Measurements from ENCODE around the gene THRA.

THRA gene

GRCh38 chr17:40056379-40057015 is 6.3 kb upstream of the THRA start:
- peaks cover 22% of the 10 kb centered on the region for H3K4me1 Mint-ChIP-seq
- peaks cover 1% of the 10 kb centered on the region for H3K36me3 Mint-ChIP-seq
- H3K27ac Mint-ChIP-seq, result no peak overlapping the region
- H3K27me3 Mint-ChIP-seq, result no peaks in the 10 kb centered on the region
- no peak overlapping the region for H3K4me3 Mint-ChIP-seq
- no peaks in the 10 kb centered on the region for H3K9me3 Mint-ChIP-seq

GRCh38 chr17:40058186-40058784 is 4.5 kb upstream of the THRA start:
- no peak overlapping the region for H3K4me3 Mint-ChIP-seq
- peaks cover 1% of the 10 kb centered on the region for H3K36me3 Mint-ChIP-seq
- peaks cover 25% of the 10 kb centered on the region for H3K4me1 Mint-ChIP-seq
- H3K27ac Mint-ChIP-seq, result peak overlapping the region; percentile 46
- no peaks in the 10 kb centered on the region for H3K9me3 Mint-ChIP-seq
- H3K27me3 Mint-ChIP-seq, result no peaks in the 10 kb centered on the region

GRCh38 chr17:40058865-40059264 is 3.9 kb upstream of the THRA start:
- H3K4me1 Mint-ChIP-seq, result peaks cover 26% of the 10 kb centered on the region
- H3K36me3 Mint-ChIP-seq, result peaks cover 1% of the 10 kb centered on the region
- H3K4me3 Mint-ChIP-seq, result no peak overlapping the region
- H3K27ac Mint-ChIP-seq, result peak overlapping the region; percentile 46
- no peaks in the 10 kb centered on the region for H3K9me3 Mint-ChIP-seq
- no peaks in the 10 kb centered on the region for H3K27me3 Mint-ChIP-seq

DNA sequence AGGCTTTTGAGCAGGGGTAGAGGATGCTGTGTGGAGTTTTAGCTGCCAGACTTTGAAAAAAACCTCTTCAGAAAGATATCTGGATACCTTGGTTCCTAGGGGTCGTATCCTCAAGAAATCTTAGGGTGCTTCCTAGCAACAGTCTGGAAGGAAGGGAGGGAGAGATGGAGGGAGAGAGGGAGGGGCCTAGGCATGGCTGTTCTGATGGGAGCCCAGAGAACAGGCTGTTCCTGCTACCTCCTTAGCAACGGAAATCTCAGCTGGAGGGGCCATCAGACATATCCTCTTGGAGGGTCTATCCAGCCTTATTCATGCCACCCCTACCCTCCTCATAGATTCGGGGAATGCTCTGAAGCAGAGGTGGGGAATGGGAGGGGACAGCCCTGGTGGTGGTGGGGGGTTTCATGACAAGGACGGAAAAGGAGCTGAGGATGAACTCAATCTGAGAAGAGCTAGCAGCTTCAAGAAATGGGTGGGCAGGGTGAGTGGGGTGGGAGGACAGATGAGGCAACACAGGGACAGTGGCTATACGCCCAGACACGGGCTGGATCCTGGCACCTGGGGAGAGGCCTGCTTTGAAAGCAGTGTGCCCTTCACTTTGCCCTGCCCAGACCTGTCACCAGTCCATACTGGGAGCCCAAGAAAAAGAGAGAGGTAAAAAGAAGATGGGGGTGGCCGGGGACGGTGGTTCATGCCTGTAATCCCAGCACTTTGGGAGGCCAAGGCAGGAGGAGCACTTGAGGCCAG is 2.9 kb upstream of the THRA start:
- no peaks in the 10 kb centered on the region for H3K36me3 Mint-ChIP-seq
- no peaks in the 10 kb centered on the region for H3K9me3 Mint-ChIP-seq
- H3K27me3 Mint-ChIP-seq, result no peaks in the 10 kb centered on the region
- H3K4me1 Mint-ChIP-seq, result peaks cover 27% of the 10 kb centered on the region
- H3K27ac Mint-ChIP-seq, result peak overlapping the region; percentile 55
- H3K4me3 Mint-ChIP-seq, result no peak overlapping the region

DNA sequence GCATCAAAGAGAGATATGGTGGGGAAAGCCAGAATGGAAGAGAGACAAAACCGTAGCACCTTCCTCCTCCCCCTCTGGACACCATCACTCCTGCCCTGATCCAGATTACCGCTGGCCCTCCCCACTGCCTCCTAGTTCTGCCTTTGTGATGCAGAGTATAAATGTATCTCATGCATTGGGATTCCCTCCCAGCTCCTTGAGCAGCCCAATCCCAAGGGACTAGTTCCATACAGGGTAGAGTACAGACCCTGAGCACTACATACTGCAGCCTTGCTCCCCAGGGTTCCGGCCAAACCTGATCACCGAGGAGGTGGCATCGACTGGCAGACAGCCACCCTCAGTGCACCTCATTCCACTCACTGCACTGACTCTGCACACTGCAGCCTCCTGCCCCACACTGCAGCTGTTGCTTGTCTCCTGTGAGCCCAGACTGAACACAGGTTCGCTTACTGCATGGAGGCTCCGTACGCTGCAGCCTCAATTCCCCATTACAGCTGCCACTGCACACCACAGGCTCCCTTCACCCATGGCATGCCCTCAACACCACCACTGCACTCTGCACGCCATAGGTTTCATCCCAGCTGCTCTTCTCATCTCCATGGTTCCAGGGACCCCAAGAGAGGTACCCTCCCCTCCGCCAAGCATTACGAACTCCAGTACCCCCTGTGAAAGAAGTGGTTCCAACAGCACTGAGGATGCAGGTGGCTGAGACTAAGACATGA is 1.7 kb upstream of the THRA start:
- H3K9me3 Mint-ChIP-seq, result no peaks in the 10 kb centered on the region
- no peaks in the 10 kb centered on the region for H3K36me3 Mint-ChIP-seq
- H3K27me3 Mint-ChIP-seq, result no peaks in the 10 kb centered on the region
- H3K27ac Mint-ChIP-seq, result peak overlapping the region; percentile 79
- peaks cover 35% of the 10 kb centered on the region for H3K4me1 Mint-ChIP-seq
- H3K4me3 Mint-ChIP-seq, result peak overlapping the region; percentile 85

GRCh38 chr17:40061609-40062038 is 1.1 kb upstream of the THRA start:
- Mint-ChIP-seq H3K36me3 (no peaks in the 10 kb centered on the region), H3K27ac (peak overlapping the region; percentile 85), H3K27me3 (no peaks in the 10 kb centered on the region), H3K9me3 (no peaks in the 10 kb centered on the region), H3K4me3 (peak overlapping the region; percentile 85), H3K4me1 (peaks cover 39% of the 10 kb centered on the region)

GRCh38 chr17:40063187-40063771 is 514 bp downstream of the THRA start:
- H3K27me3 Mint-ChIP-seq, result no peaks in the 10 kb centered on the region
- H3K4me1 Mint-ChIP-seq, result peaks cover 56% of the 10 kb centered on the region
- H3K9me3 Mint-ChIP-seq, result no peaks in the 10 kb centered on the region
- H3K36me3 Mint-ChIP-seq, result no peaks in the 10 kb centered on the region
- H3K27ac Mint-ChIP-seq, result peak overlapping the region; percentile 51
- H3K4me3 Mint-ChIP-seq, result peak overlapping the region; percentile 85

GRCh38 chr17:40063901-40064531 is 1.3 kb downstream of the THRA start:
- Mint-ChIP-seq H3K9me3 (no peaks in the 10 kb centered on the region), H3K27ac (peak overlapping the region; percentile 31), H3K36me3 (no peaks in the 10 kb centered on the region), H3K4me3 (peak overlapping the region; percentile 85), H3K27me3 (no peaks in the 10 kb centered on the region), H3K4me1 (peaks cover 63% of the 10 kb centered on the region)

DNA sequence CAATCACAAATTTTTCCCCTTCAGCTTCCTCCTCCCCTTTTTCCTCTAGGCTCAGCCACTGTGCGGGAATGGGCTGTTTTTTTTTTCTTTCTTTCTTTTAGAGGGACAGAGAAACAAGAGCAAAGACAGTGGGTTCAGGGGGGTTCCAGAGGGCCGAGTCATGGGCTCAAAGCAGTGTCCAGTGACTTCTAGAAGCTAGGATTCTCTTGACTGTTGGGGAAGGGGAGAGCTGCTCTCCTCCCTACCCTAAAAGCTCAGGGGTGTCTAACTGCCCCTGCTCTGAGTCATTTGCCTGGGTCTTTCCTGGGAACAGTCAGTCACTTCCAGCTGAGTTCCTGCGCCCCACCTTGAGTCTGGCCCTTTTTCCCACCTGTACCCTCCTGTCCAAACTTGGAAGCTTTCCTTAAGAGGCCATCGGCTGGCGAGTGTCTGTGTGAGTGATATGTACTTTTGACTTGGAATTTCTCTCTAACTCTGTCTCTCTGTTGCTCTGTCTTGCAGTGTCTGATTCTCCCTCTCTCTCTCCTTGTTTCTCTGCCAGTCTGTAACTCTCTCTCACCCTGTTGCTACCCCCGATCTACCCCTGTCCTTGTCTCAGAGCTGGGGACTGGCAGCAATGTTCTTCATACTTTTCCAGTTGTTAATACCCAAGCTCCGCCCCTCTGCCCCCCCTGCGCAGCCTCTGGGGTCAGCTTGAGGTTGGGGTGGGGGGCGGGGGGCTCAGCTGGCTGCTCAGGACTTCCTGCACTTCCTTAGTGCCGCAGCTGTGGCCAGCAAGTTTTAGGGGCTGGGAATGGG is 2.4 kb downstream of the THRA start:
- Mint-ChIP-seq H3K27me3 (no peaks in the 10 kb centered on the region), H3K36me3 (no peaks in the 10 kb centered on the region), H3K9me3 (no peaks in the 10 kb centered on the region), H3K27ac (peak overlapping the region; percentile 31), H3K4me3 (peak overlapping the region; percentile 85), H3K4me1 (peaks cover 75% of the 10 kb centered on the region)

- Mint-ChIP-seq H3K27me3 (no peaks in the 10 kb centered on the region), H3K27ac (peak overlapping the region; percentile 23), H3K4me3 (no peak overlapping the region), H3K9me3 (no peaks in the 10 kb centered on the region), H3K36me3 (no peaks in the 10 kb centered on the region), H3K4me1 (peaks cover 83% of the 10 kb centered on the region)
Measured at GRCh38 chr17:40065769-40066510, 3.2 kb downstream of the THRA start.

DNA sequence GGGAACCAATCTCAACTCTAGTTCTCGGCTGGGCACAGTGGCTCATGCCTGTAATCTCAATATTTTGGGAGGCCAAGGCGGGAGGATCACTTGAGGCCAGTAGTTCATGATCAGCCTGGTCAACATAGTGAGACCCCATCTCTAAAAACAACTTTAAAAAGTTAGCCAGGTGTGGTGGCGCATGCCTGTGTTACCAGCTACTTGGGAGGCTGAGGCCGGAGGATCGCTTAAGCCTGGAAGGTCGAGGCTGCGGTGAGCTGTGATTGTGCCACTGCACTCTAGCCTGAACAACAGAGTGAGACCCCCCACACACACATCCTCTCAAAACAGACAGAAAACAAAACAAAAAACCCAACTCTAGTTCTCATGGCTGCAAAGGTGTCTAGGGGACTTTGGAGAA is 4.9 kb downstream of the THRA start:
- H3K4me3 Mint-ChIP-seq, result peak overlapping the region; percentile 84
- no peaks in the 10 kb centered on the region for H3K27me3 Mint-ChIP-seq
- peaks cover 77% of the 10 kb centered on the region for H3K4me1 Mint-ChIP-seq
- H3K9me3 Mint-ChIP-seq, result no peaks in the 10 kb centered on the region
- H3K36me3 Mint-ChIP-seq, result no peaks in the 10 kb centered on the region
- peak overlapping the region; percentile 95 for H3K27ac Mint-ChIP-seq

DNA sequence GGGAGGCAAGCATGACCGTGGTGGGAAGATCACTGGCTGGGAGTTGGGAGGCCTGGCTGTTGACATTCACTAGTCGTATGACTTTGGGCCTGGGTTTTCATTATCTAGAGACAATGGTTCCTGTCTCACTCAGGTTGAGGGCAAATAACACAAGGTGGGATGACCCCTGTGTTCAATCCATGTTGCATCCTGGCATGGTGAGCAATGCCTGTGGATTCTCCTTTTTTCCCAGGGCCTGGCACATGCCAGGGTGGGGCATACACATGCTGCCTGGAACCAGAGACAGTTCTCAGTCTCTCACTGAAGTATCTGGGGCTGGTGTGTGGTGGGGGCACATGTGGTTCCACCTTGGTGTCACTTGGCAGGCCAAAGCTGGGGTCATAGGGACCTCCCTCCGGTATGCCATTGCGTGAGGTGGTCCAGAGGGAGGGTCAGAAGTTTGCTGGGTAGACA is 5.4 kb downstream of the THRA start:
- Mint-ChIP-seq H3K27ac (peak overlapping the region; percentile 95), H3K9me3 (no peaks in the 10 kb centered on the region), H3K4me3 (peak overlapping the region; percentile 84), H3K4me1 (peaks cover 80% of the 10 kb centered on the region), H3K36me3 (no peaks in the 10 kb centered on the region), H3K27me3 (no peaks in the 10 kb centered on the region)

- Mint-ChIP-seq H3K4me3 (peak overlapping the region; percentile 84), H3K27ac (peak overlapping the region; percentile 95), H3K4me1 (peaks cover 82% of the 10 kb centered on the region), H3K9me3 (no peaks in the 10 kb centered on the region), H3K27me3 (no peaks in the 10 kb centered on the region), H3K36me3 (no peaks in the 10 kb centered on the region)
Measured at GRCh38 chr17:40068584-40068916, 5.8 kb downstream of the THRA start.

Data from activated naive CD4-positive, alpha-beta T cell treated with anti-CD3 and anti-CD28 coated beads, Interleukin-2, amount 50 U/mL, for 24 hours (primary cell).